Measurements from ENCODE around the gene MAGI1. TPM values are rescaled to one million over a fixed set of nuclear protein-coding genes. Genes with fewer than 3 reads are reported as not detected.

Gene MAGI1
- total RNA-seq, 2 donors from 2014 or later: 38.6 to 45.1 TPM

DNA sequence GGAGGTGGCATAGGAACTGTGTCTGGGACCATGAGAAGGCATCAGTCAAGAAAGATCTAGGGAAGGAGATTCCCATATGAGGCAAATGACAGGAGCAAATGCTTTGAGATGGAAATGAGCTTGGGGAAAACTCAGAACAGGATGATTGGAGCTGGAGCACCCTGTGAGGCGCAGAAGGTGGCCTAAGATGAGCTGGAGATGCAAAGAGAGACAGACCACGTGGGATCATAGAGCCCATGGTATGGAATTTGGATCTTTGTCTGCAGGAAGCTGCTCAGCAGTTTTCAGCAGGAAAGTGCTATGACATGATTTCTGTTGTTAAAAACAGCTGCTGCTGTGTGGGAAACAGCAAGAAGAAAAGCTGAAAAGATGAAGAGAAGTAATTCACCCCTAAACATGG is 310.6 kb downstream of the MAGI1 start:
- Mint-ChIP-seq H3K27ac (no peak overlapping the region), H3K4me1 (peaks cover 7% of the 10 kb centered on the region), H3K36me3 (ENCODE audit: low read depth) (peaks cover 2% of the 10 kb centered on the region), H3K9me3 (no peaks in the 10 kb centered on the region), H3K4me3 (no peak overlapping the region), H3K27me3 (ENCODE audit: insufficient read depth) (no peaks in the 10 kb centered on the region)
- TF ChIP-seq, protein P1, sequence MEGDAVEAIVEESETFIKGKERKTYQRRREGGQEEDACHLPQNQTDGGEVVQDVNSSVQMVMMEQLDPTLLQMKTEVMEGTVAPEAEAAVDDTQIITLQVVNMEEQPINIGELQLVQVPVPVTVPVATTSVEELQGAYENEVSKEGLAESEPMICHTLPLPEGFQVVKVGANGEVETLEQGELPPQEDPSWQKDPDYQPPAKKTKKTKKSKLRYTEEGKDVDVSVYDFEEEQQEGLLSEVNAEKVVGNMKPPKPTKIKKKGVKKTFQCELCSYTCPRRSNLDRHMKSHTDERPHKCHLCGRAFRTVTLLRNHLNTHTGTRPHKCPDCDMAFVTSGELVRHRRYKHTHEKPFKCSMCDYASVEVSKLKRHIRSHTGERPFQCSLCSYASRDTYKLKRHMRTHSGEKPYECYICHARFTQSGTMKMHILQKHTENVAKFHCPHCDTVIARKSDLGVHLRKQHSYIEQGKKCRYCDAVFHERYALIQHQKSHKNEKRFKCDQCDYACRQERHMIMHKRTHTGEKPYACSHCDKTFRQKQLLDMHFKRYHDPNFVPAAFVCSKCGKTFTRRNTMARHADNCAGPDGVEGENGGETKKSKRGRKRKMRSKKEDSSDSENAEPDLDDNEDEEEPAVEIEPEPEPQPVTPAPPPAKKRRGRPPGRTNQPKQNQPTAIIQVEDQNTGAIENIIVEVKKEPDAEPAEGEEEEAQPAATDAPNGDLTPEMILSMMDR (conservative IDR thresholded peaks at IDR 0.05): no peak
- H3K9ac ChIP-seq (ENCODE audit: extremely low read depth, low read length, poor library complexity, severe bottlenecking): no peak overlapping the region
- no peaks in the 10 kb centered on the region for H3K36me3 ChIP-seq (ENCODE audit: control insufficient read depth, insufficient read depth, low read length)
- H3K4me3 ChIP-seq (ENCODE audit: low read length): no peak overlapping the region
- WGBS, 2 experiments (ENCODE audit: insufficient coverage in 1 of 2, insufficient read length in 1 of 2): 37 to 46% methylated on average over 2 of the region's 2 CpGs
- no peaks in the 10 kb centered on the region for H3K9me3 ChIP-seq (ENCODE audit: control insufficient read depth, low read length)
- H3K27me3 ChIP-seq (ENCODE audit: control insufficient read depth, insufficient read depth, low read length, poor library complexity, severe bottlenecking): no peaks in the 10 kb centered on the region
- DNase-seq: no peak
- no peaks in the 10 kb centered on the region for H3K4me1 ChIP-seq (ENCODE audit: control insufficient read depth, insufficient read depth, low read length)
- peak overlapping the region; percentile 9 for H3K27ac ChIP-seq (ENCODE audit: low read depth, low read length)

DNA sequence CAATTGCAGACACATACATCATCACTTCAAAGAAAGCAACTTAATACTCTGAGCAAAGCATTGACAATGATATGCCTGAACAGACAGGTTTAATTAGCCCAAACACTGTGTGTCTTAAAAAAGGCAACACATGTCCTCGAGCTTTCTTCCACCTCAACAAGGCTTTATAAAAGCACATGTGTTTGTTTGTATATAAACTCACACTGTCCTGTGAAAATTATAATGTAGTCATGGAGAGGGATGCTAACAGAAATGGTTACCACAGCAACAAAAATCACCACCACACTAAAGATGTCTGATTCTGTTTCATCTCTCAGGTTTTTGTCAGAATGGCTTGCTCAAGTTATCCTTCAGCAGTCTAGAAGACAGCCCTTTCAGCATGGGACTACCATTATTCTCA is 314.7 kb downstream of the MAGI1 start:
- Mint-ChIP-seq H3K36me3 (ENCODE audit: low read depth) (peaks cover 2% of the 10 kb centered on the region), H3K27ac (no peak overlapping the region), H3K4me1 (peaks cover 21% of the 10 kb centered on the region), H3K4me3 (no peak overlapping the region), H3K27me3 (ENCODE audit: insufficient read depth) (no peaks in the 10 kb centered on the region), H3K9me3 (no peaks in the 10 kb centered on the region)
- DNase-seq: no peak
- TF ChIP-seq, protein P1 (conservative IDR thresholded peaks at IDR 0.05): no peak
- no peaks in the 10 kb centered on the region for H3K9me3 ChIP-seq (ENCODE audit: control insufficient read depth, low read length)
- no peaks in the 10 kb centered on the region for H3K27me3 ChIP-seq (ENCODE audit: control insufficient read depth, insufficient read depth, low read length, poor library complexity, severe bottlenecking)
- H3K9ac ChIP-seq (ENCODE audit: extremely low read depth, low read length, poor library complexity, severe bottlenecking): no peak overlapping the region
- H3K4me1 ChIP-seq (ENCODE audit: control insufficient read depth, insufficient read depth, low read length): peaks cover 4% of the 10 kb centered on the region
- 89 to 100% methylated on average over 1 of the region's 1 CpG for whole genome bisulfite sequencing, 2 experiments (ENCODE audit: insufficient coverage in 1 of 2, insufficient read length in 1 of 2)
- no peaks in the 10 kb centered on the region for H3K36me3 ChIP-seq (ENCODE audit: control insufficient read depth, insufficient read depth, low read length)
- no peak overlapping the region for H3K4me3 ChIP-seq (ENCODE audit: low read length)
- no peak overlapping the region for H3K27ac ChIP-seq (ENCODE audit: low read depth, low read length)

DNA sequence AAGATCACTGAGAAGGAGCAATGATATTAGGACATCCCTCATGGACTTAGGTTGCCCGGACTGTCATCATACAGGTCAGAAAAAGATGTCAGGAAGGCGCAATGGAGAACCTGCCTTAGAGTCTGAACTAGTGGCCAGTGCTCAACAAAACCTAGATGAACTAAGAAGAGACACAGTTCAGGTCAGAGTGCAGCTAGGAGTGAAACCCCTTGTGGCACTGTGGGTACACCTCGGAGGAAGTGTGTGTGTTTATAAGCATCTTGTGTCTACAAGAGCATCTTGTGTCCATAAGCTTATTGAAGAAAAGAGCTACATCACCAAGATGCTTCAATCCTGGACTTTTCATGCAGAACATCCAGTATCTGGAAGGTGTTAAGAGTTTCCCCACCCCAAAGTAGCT is 315.7 kb downstream of the MAGI1 start:
- TF ChIP-seq, protein P1 (conservative IDR thresholded peaks at IDR 0.05): no peak
- H3K4me1 Mint-ChIP-seq: peaks cover 20% of the 10 kb centered on the region
- no peak overlapping the region for H3K27ac ChIP-seq (ENCODE audit: low read depth, low read length)
- no peak overlapping the region for H3K4me3 Mint-ChIP-seq
- H3K9me3 Mint-ChIP-seq: no peaks in the 10 kb centered on the region
- no peaks in the 10 kb centered on the region for H3K9me3 ChIP-seq (ENCODE audit: control insufficient read depth, low read length)
- 95 to 97% methylated on average over 3 of the region's 3 CpGs for WGBS, 2 experiments (ENCODE audit: insufficient coverage in 1 of 2, insufficient read length in 1 of 2)
- peaks cover 4% of the 10 kb centered on the region for H3K4me1 ChIP-seq (ENCODE audit: control insufficient read depth, insufficient read depth, low read length)
- H3K27ac Mint-ChIP-seq: no peak overlapping the region
- H3K27me3 ChIP-seq (ENCODE audit: control insufficient read depth, insufficient read depth, low read length, poor library complexity, severe bottlenecking): no peaks in the 10 kb centered on the region
- H3K9ac ChIP-seq (ENCODE audit: extremely low read depth, low read length, poor library complexity, severe bottlenecking): no peak overlapping the region
- DNase-seq: no peak
- H3K4me3 ChIP-seq (ENCODE audit: low read length): no peak overlapping the region
- H3K36me3 ChIP-seq (ENCODE audit: control insufficient read depth, insufficient read depth, low read length): no peaks in the 10 kb centered on the region
- H3K27me3 Mint-ChIP-seq (ENCODE audit: insufficient read depth): no peaks in the 10 kb centered on the region
- peaks cover 2% of the 10 kb centered on the region for H3K36me3 Mint-ChIP-seq (ENCODE audit: low read depth)
